T-helper 22 cell (primary cell): ENCODE results near the gene PYGO1.
"Not testable (repeated sequence)": the region's sequence is repeated elsewhere in the genome, so short reads cannot be mapped to it uniquely, and the experiment has no call there.

ENCODE experiments used
- DNase-seq: peaks from one replicate; pipeline ENCODE4 v3.0.0-alpha.2; 2020; ENCODE audit warnings: low read depth

PYGO1 gene

GRCh38 chr15:55564347-55565145, 23.6 kb downstream of the PYGO1 start:
- DNase-seq: no peak

GRCh38 chr15:55562601-55563000, 25.5 kb downstream of the PYGO1 start:
- DNase-seq: no peak

- DNase-seq: no peak
Measured at GRCh38 chr15:55555089-55555488, 33.1 kb downstream of the PYGO1 start.

GRCh38 chr15:55552926-55553325, 35.2 kb downstream of the PYGO1 start:
- no peak for DNase-seq

- DNase-seq: no peak
Measured at GRCh38 chr15:55552451-55552850, 35.7 kb downstream of the PYGO1 start.

GRCh38 chr15:55549305-55549704, 38.8 kb downstream of the PYGO1 start:
- no peak for DNase-seq

GRCh38 chr15:55546718-55547117, 41.4 kb downstream of the PYGO1 start:
- DNase-seq: no peak

GRCh38 chr15:55535436-55535835, 52.7 kb downstream of the PYGO1 start:
- DNase-seq: no peak

GRCh38 chr15:55532944-55533343, 55.2 kb downstream of the PYGO1 start:
- no peak for DNase-seq

- no peak for DNase-seq
Measured at GRCh38 chr15:55530861-55531313, 57.3 kb downstream of the PYGO1 start.

GRCh38 chr15:55528812-55529211, 59.3 kb downstream of the PYGO1 start:
- no peak for DNase-seq

GRCh38 chr15:55527150-55527549, 61.0 kb downstream of the PYGO1 start:
- no peak for DNase-seq

GRCh38 chr15:55526559-55527036, 61.5 kb downstream of the PYGO1 start:
- no peak for DNase-seq

- no peak for DNase-seq
Measured at GRCh38 chr15:55522742-55523450, 65.2 kb downstream of the PYGO1 start.

- DNase-seq: no peak
Measured at GRCh38 chr15:55518641-55519040, 69.5 kb downstream of the PYGO1 start.

- DNase-seq: no peak
Measured at GRCh38 chr15:55518009-55518408, 70.1 kb downstream of the PYGO1 start.

GRCh38 chr15:55515991-55516776, 72.0 kb downstream of the PYGO1 start:
- no peak for DNase-seq

GRCh38 chr15:55515491-55515890, 72.7 kb downstream of the PYGO1 start:
- no peak for DNase-seq

- DNase-seq: no peak
Measured at GRCh38 chr15:55514414-55514850, 73.7 kb downstream of the PYGO1 start.

GRCh38 chr15:55513621-55514413, 74.3 kb downstream of the PYGO1 start:
- DNase-seq: not testable (repeated sequence)

GRCh38 chr15:55513152-55513551, 75.0 kb downstream of the PYGO1 start:
- no peak for DNase-seq

GRCh38 chr15:55507567-55507966, 80.6 kb downstream of the PYGO1 start:
- no peak for DNase-seq
